DND-41 (cell line): ENCODE data around the gene USP34.

Experiments used
- EZH2 ChIP-seq: IDR thresholded peaks from 3 replicates; pipeline ENCODE4 v1.6.1; 2012; ENCODE audit warnings: borderline replicate concordance, low read depth, mild to moderate bottlenecking, moderate library complexity, low read length, inconsistent platforms; ENCODE audit not compliant: severe bottlenecking
- TF ChIP-seq, protein P1 (sequence below): IDR thresholded peaks from 2 replicates; pipeline ENCODE4 v1.5.1; 2012; ENCODE audit warnings: borderline replicate concordance, low read length, moderate library complexity, mild to moderate bottlenecking; ENCODE audit not compliant: poor library complexity, severe bottlenecking; ENCODE audit errors: extremely low read depth

DNA sequence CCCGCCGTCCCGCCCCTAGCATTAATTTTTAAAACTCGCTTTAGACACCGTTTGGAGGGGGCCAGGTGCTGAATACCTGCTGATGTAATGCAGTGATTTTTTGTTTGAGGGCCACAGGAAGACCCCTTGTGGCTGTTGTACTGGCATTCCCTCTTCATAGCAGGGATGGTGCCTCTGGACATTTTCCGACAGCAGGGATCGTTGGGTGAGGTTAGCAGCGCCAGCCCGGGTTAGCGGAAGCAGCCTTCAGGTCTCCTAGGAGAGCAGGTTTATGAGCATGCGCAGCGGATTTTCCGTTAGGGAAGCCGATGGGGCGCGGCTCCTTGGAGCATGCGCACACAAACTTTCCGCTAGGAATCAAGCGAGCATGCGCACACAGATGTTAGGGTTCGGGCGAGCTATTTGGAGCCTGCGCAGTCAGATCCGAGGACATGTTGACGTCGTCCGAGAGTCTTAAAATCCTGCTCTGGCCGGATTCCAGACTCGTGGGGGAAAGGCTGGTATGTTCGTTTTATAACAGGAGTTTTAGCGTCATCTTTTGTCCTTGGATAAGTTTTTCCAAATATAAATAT lies 326.1 kb downstream of the USP34 start:
- TF ChIP-seq, protein P1, sequence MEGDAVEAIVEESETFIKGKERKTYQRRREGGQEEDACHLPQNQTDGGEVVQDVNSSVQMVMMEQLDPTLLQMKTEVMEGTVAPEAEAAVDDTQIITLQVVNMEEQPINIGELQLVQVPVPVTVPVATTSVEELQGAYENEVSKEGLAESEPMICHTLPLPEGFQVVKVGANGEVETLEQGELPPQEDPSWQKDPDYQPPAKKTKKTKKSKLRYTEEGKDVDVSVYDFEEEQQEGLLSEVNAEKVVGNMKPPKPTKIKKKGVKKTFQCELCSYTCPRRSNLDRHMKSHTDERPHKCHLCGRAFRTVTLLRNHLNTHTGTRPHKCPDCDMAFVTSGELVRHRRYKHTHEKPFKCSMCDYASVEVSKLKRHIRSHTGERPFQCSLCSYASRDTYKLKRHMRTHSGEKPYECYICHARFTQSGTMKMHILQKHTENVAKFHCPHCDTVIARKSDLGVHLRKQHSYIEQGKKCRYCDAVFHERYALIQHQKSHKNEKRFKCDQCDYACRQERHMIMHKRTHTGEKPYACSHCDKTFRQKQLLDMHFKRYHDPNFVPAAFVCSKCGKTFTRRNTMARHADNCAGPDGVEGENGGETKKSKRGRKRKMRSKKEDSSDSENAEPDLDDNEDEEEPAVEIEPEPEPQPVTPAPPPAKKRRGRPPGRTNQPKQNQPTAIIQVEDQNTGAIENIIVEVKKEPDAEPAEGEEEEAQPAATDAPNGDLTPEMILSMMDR: no peak
- TF ChIP-seq EZH2: no peak
